Rectal smooth muscle tissue (tissue), 1 donor: Measurements from ENCODE around the gene SMIM41.
A peak's percentile ranks its signal among the peaks of the same experiment; 100 is the strongest.

ENCODE experiments used
- H3K27ac ChIP-seq: one replicate; pipeline ENCODE4 v1.7.0; 2013; ENCODE audit warnings: low read depth, low read length, inconsistent platforms
- H3K27me3 ChIP-seq: one replicate; pipeline ENCODE4 v1.7.0; 2013; ENCODE audit warnings: low read length; ENCODE audit not compliant: control insufficient read depth, insufficient read depth
- H3K36me3 ChIP-seq: one replicate; pipeline ENCODE4 v1.7.0; 2013; ENCODE audit warnings: low read length; ENCODE audit not compliant: control insufficient read depth, insufficient read depth
- H3K4me1 ChIP-seq: one replicate; pipeline ENCODE4 v1.7.0; 2013; ENCODE audit warnings: low read length; ENCODE audit not compliant: control insufficient read depth, insufficient read depth
- H3K4me3 ChIP-seq: one replicate; pipeline ENCODE4 v1.7.0; 2013; ENCODE audit warnings: low read length
- H3K9ac ChIP-seq: one replicate; pipeline ENCODE4 v1.7.0; 2013; ENCODE audit warnings: low read length

The SMIM41 gene

GRCh38 chr12:52074971-52075724 is 4.4 kb upstream of the SMIM41 start:
- Histone ChIP-seq H3K9ac (no peak overlapping the region), H3K27me3 (no peaks in the 10 kb centered on the region), H3K27ac (no peak overlapping the region), H3K4me3 (no peak overlapping the region), H3K36me3 (peaks cover 38% of the 10 kb centered on the region), H3K4me1 (peaks cover 5% of the 10 kb centered on the region)

DNA sequence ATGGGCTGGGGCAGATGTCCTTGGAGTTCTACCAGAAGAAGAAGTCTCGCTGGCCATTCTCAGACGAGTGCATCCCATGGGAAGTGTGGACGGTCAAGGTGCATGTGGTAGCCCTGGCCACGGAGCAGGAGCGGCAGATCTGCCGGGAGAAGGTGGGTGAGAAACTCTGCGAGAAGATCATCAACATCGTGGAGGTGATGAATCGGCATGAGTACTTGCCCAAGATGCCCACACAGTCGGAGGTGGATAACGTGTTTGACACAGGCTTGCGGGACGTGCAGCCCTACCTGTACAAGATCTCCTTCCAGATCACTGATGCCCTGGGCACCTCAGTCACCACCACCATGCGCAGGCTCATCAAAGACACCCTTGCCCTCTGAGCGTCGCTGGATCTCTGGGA is 2.7 kb upstream of the SMIM41 start:
- Histone ChIP-seq H3K9ac (no peak overlapping the region), H3K27ac (no peak overlapping the region), H3K4me1 (no peaks in the 10 kb centered on the region), H3K4me3 (no peak overlapping the region), H3K27me3 (no peaks in the 10 kb centered on the region), H3K36me3 (peaks cover 38% of the 10 kb centered on the region)

- no peak overlapping the region for H3K27ac ChIP-seq
- H3K4me1 ChIP-seq, result no peaks in the 10 kb centered on the region
- no peak overlapping the region for H3K4me3 ChIP-seq
- no peak overlapping the region for H3K9ac ChIP-seq
- H3K36me3 ChIP-seq, result peaks cover 34% of the 10 kb centered on the region
- no peaks in the 10 kb centered on the region for H3K27me3 ChIP-seq
Observed at GRCh38 chr12:52078276-52078675, 1.2 kb upstream of the SMIM41 start.

DNA sequence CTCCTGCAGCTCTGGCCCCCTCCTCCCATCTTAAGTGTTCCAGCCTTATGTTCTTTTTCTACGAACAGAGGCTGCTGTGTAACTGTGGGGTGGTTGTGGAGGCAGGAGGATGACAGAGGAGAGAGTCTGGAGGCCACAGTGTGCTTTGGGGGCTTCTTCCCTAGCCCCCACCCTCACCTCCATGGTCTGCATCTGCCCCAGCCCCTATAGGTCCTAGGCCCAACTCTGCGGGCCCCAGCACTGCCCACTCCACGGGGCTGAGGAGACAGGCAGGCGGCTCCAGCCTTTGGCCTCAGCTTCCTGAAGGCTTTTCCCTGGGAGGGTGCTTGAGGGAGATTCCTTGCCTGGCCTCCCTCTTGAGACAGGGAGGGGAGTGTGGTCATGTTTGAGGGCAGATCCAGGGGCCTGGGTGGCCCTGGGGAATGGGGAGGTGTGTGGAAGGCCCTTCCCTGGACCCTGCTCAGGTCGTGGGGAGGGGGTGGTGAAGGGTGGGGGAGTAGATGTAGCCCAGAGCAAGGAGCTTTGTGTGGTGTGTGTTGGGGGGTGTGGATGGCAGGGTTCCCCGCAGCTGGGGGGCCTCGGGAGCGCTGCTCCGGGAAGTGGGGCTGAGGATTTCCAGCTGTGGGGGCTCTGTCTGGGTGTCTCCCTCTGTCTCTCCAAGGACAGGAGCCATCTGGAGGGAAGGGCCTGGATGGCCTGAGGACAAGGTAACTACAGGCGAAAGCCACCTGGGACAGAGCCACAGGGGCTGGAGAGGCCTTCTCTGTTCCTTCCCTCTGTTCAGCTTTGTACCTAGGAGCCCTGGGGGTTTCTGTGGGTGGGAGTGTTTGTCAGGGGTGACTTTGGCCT is 1.1 kb downstream of the SMIM41 start:
- H3K9ac ChIP-seq, result no peak overlapping the region

GRCh38 chr12:52081263-52081733 is 1.8 kb downstream of the SMIM41 start:
- Histone ChIP-seq H3K9ac (no peak overlapping the region), H3K36me3 (peaks cover 18% of the 10 kb centered on the region), H3K27ac (no peak overlapping the region), H3K4me3 (peak overlapping the region; percentile 1), H3K27me3 (no peaks in the 10 kb centered on the region), H3K4me1 (no peaks in the 10 kb centered on the region)

More for the DNA sequence above, 1.1 kb downstream of the SMIM41 start:
- Histone ChIP-seq H3K27me3 (no peaks in the 10 kb centered on the region), H3K36me3 (peaks cover 21% of the 10 kb centered on the region), H3K27ac (no peak overlapping the region), H3K4me3 (no peak overlapping the region), H3K4me1 (no peaks in the 10 kb centered on the region)

DNA sequence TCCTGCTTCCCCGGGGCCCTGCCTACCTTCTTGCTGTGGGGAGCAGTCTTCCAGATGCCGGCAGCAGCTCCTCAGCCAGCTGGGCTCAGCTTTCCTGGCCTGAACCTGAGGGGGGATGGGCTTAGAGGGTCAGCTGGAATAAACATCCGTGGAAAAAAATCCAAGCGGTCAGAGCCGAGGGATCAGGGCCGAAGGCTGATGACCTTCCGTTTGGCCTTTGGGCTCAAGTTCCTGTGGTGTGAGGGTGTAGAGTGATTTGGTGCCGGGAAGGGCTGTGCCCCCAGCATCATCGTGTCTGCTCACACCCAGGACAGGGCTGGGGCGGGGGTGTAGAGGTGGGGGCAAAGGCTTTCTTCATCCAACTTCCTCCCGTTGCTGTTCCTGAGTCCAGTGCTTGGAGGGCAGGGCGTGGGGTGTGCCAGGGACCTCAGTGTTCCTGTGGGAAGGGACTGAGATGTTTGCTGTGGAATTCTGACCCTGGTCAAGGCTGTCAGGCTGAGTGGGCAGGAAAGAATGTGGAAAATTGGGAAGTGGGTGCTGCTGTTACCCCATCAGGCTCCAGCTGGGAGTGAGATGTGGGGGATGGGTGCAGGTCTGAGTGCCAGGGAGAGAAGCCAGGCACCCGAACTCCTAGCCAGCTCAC is 2.6 kb downstream of the SMIM41 start:
- Histone ChIP-seq H3K9ac (no peak overlapping the region), H3K27ac (no peak overlapping the region), H3K4me3 (peak overlapping the region; percentile 1)

GRCh38 chr12:52082669-52082987 is 3.1 kb downstream of the SMIM41 start:
- no peak overlapping the region for H3K27ac ChIP-seq
- no peak overlapping the region for H3K4me3 ChIP-seq
- H3K4me1 ChIP-seq, result no peaks in the 10 kb centered on the region
- H3K27me3 ChIP-seq, result no peaks in the 10 kb centered on the region
- H3K9ac ChIP-seq, result no peak overlapping the region
- H3K36me3 ChIP-seq, result peaks cover 6% of the 10 kb centered on the region

More for the DNA sequence above, 2.6 kb downstream of the SMIM41 start:
- H3K4me1 ChIP-seq, result no peaks in the 10 kb centered on the region
- no peaks in the 10 kb centered on the region for H3K27me3 ChIP-seq
- peaks cover 10% of the 10 kb centered on the region for H3K36me3 ChIP-seq

DNA sequence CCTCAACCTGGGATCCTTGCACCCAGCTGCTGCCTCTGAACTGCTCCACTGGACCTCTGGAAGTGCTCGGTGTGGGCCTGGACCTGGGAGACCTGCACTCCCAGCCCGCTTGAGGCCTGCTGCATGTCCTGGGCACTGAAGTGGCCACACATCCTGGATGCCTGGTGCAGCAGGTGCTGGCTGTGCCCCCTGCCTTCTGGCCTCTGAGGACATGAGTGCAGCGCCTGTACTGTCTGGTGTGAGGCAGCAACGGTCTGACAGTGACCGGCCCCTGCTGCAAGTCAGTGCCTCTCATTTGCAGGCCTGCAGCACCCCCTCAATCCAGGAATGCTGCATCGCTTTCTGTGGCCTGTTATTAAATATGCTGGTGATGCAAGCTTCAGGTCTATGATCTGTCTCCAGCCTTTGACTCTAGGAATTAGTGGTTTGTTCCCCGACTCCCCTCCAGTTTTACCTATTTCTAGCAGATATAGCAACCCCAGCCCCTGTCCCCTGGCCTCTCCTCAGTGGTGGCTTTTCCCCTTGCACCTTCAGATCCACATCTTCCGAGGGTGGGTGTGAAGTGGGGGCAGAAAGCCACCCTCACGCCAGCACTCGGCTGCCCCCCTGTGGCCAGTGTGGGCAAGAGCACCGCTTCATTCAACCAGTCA is 3.6 kb downstream of the SMIM41 start:
- no peak overlapping the region for H3K27ac ChIP-seq
- peaks cover 3% of the 10 kb centered on the region for H3K36me3 ChIP-seq
- no peaks in the 10 kb centered on the region for H3K4me1 ChIP-seq
- no peaks in the 10 kb centered on the region for H3K27me3 ChIP-seq
- no peak overlapping the region for H3K4me3 ChIP-seq
- H3K9ac ChIP-seq, result no peak overlapping the region

GRCh38 chr12:52083638-52083996 is 4.1 kb downstream of the SMIM41 start:
- Histone ChIP-seq H3K4me3 (no peak overlapping the region), H3K27ac (no peak overlapping the region), H3K4me1 (no peaks in the 10 kb centered on the region), H3K27me3 (no peaks in the 10 kb centered on the region), H3K36me3 (no peaks in the 10 kb centered on the region), H3K9ac (no peak overlapping the region)

DNA sequence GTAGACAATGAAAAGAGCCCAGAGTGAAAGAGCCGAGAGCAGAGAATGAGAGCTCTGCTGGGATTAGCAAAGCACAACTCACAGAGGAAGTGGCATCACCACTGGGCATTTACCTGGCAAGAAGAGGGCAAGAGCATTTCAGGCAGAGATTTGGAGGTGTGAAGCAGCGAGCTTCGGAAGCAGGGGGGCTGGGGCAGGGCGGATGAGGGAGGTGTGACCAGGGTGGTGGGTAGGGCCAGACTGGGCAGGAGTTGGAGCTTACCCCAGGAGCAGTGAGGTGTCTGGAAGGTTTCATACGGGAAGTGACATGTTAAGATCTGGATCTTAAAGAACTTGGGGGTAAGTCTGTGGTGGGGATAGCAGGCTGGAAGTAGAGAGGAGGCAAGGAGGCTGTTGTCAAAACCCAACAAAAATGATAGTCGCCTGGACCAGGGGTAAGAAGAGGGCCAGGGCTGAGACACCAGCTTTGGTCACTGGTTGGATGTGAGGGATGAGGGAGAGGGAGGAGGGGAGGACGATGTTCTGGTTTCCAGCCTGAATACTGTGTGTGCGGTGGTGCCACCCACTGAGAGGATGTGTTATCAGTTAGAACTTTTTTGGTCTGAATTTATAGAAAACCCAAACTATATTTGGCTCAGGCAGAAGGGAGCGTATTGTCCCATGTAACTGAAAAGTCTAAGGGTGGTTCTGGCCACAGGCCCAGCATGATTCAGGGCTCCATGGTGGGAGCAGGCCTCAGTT is 5.2 kb downstream of the SMIM41 start:
- no peak overlapping the region for H3K4me3 ChIP-seq
- H3K27me3 ChIP-seq, result no peaks in the 10 kb centered on the region
- no peaks in the 10 kb centered on the region for H3K4me1 ChIP-seq
- no peak overlapping the region for H3K27ac ChIP-seq
- H3K36me3 ChIP-seq, result no peaks in the 10 kb centered on the region
- H3K9ac ChIP-seq, result no peak overlapping the region

- H3K9ac ChIP-seq, result no peak overlapping the region
- H3K27me3 ChIP-seq, result no peaks in the 10 kb centered on the region
- no peaks in the 10 kb centered on the region for H3K36me3 ChIP-seq
- H3K27ac ChIP-seq, result no peak overlapping the region
- no peak overlapping the region for H3K4me3 ChIP-seq
- no peaks in the 10 kb centered on the region for H3K4me1 ChIP-seq
Observed at GRCh38 chr12:52085682-52086180, 6.2 kb downstream of the SMIM41 start.
